ENCODE measurements around the gene NCKAP5. TPM values are rescaled to one million over a fixed set of nuclear protein-coding genes. Genes with fewer than 3 reads are reported as not detected.

The NCKAP5 gene
- total RNA-seq, 1 experiment from 2014 or later: not detected

GRCh38 chr2:132720393-132720792 is 847.9 kb downstream of the NCKAP5 start:
- Mint-ChIP-seq H3K36me3 (ENCODE audit: insufficient read depth, unreplicated experiment) (no peaks in the 10 kb centered on the region), H3K27me3 (ENCODE audit: insufficient read depth, unreplicated experiment) (no peaks in the 10 kb centered on the region), H3K9me3 (ENCODE audit: unreplicated experiment) (peaks cover 22% of the 10 kb centered on the region), H3K4me1 (ENCODE audit: insufficient read depth, unreplicated experiment) (no peaks in the 10 kb centered on the region), H3K4me3 (ENCODE audit: unreplicated experiment) (no peak overlapping the region), H3K27ac (ENCODE audit: low read depth, unreplicated experiment) (no peak overlapping the region)
- ChIA-PET POLR2A (no interaction called here), CTCF (interaction anchor here (0.8 kb wide), 1 partner anchor 13 kb away, joined by 3 read pairs; no protein-coding TSS in a partner anchor)
- no TSS peak for BruUV-seq (replicated peaks)
- no peak for DNase-seq (ENCODE audit: unreplicated experiment)
- intact Hi-C loops (cut with micrococcal nuclease): no loop called here
- no peak for TF ChIP-seq CTCF (IDR thresholded peaks at IDR 0.05; ENCODE audit: unreplicated experiment)

- TF ChIP-seq CTCF (IDR thresholded peaks at IDR 0.05; ENCODE audit: unreplicated experiment): no peak
- Mint-ChIP-seq H3K4me3 (ENCODE audit: unreplicated experiment) (no peak overlapping the region), H3K4me1 (ENCODE audit: insufficient read depth, unreplicated experiment) (no peaks in the 10 kb centered on the region), H3K9me3 (ENCODE audit: unreplicated experiment) (peaks cover 22% of the 10 kb centered on the region), H3K27me3 (ENCODE audit: insufficient read depth, unreplicated experiment) (no peaks in the 10 kb centered on the region), H3K27ac (ENCODE audit: low read depth, unreplicated experiment) (no peak overlapping the region), H3K36me3 (ENCODE audit: insufficient read depth, unreplicated experiment) (no peaks in the 10 kb centered on the region)
- DNase-seq (ENCODE audit: unreplicated experiment): no peak
- POLR2A ChIA-PET: no interaction called here
- no TSS peak for BruUV-seq (replicated peaks)
- CTCF ChIA-PET: interaction anchor here (0.8 kb wide), 1 partner anchor 14 kb away, joined by 3 read pairs; no protein-coding TSS in a partner anchor
- intact Hi-C loops (cut with micrococcal nuclease): no loop called here
Observed at GRCh38 chr2:132719480-132719879, 848.8 kb downstream of the NCKAP5 start.

- intact Hi-C loops (cut with micrococcal nuclease): no loop called here
- Mint-ChIP-seq H3K27me3 (ENCODE audit: insufficient read depth, unreplicated experiment) (no peaks in the 10 kb centered on the region), H3K36me3 (ENCODE audit: insufficient read depth, unreplicated experiment) (no peaks in the 10 kb centered on the region), H3K9me3 (ENCODE audit: unreplicated experiment) (peaks cover 13% of the 10 kb centered on the region), H3K4me1 (ENCODE audit: insufficient read depth, unreplicated experiment) (no peaks in the 10 kb centered on the region), H3K4me3 (ENCODE audit: unreplicated experiment) (no peak overlapping the region), H3K27ac (ENCODE audit: low read depth, unreplicated experiment) (no peak overlapping the region)
- CTCF ChIA-PET: no interaction called here
- POLR2A ChIA-PET: no interaction called here
- no peak for TF ChIP-seq CTCF (IDR thresholded peaks at IDR 0.05; ENCODE audit: unreplicated experiment)
- no TSS peak for BruUV-seq (replicated peaks)
- no peak for DNase-seq (ENCODE audit: unreplicated experiment)
Observed at GRCh38 chr2:132716954-132717353, 851.3 kb downstream of the NCKAP5 start.

- Mint-ChIP-seq H3K36me3 (ENCODE audit: insufficient read depth, unreplicated experiment) (no peaks in the 10 kb centered on the region), H3K9me3 (ENCODE audit: unreplicated experiment) (peaks cover 13% of the 10 kb centered on the region), H3K27me3 (ENCODE audit: insufficient read depth, unreplicated experiment) (no peaks in the 10 kb centered on the region), H3K4me3 (ENCODE audit: unreplicated experiment) (no peak overlapping the region), H3K4me1 (ENCODE audit: insufficient read depth, unreplicated experiment) (no peaks in the 10 kb centered on the region), H3K27ac (ENCODE audit: low read depth, unreplicated experiment) (no peak overlapping the region)
- ChIA-PET CTCF (no interaction called here), POLR2A (no interaction called here)
- DNase-seq (ENCODE audit: unreplicated experiment): no peak
- intact Hi-C loops (cut with micrococcal nuclease): no loop called here
- TF ChIP-seq CTCF (IDR thresholded peaks at IDR 0.05; ENCODE audit: unreplicated experiment): no peak
- BruUV-seq (replicated peaks): no TSS peak
Observed at GRCh38 chr2:132715386-132716351, 852.6 kb downstream of the NCKAP5 start.

Data from MCF 10A (cell line).